Skeletal muscle satellite cell (primary cell): Measurements from ENCODE around the gene INVS. TPM values are rescaled to one million over a fixed set of nuclear protein-coding genes. Genes with fewer than 3 reads are reported as not detected.
"Not testable (repeated sequence)": the region's sequence is repeated elsewhere in the genome, so short reads cannot be mapped to it uniquely, and the experiment has no call there.

Source experiments
- H3K27me3 ChIP-seq: 2 replicates; pipeline ENCODE4 v1.7.0; 2013; ENCODE audit warnings: low read length; ENCODE audit not compliant: control insufficient read depth, insufficient read depth
- H3K36me3 ChIP-seq: 2 replicates; pipeline ENCODE4 v1.7.0; 2013; ENCODE audit warnings: mild to moderate bottlenecking, control low read depth, low read length; ENCODE audit not compliant: insufficient read depth
- H3K4me1 ChIP-seq: 2 replicates; pipeline ENCODE4 v1.7.0; 2013; ENCODE audit warnings: low read length; ENCODE audit not compliant: control insufficient read depth, insufficient read depth
- H3K4me2 ChIP-seq: 2 replicates; pipeline ENCODE4 v1.7.0; 2013; ENCODE audit warnings: mild to moderate bottlenecking, low read length
- H3K4me3 ChIP-seq: 2 replicates; pipeline ENCODE4 v1.7.0; 2013; ENCODE audit warnings: low read length
- H3K9ac ChIP-seq: 2 replicates; pipeline ENCODE4 v1.7.0; 2013; ENCODE audit warnings: mild to moderate bottlenecking, low read depth, low read length, moderate library complexity
- H3K9me3 ChIP-seq: replicated peaks from 2 replicates; pipeline ENCODE4 v1.7.0; 2013; ENCODE audit warnings: mild to moderate bottlenecking, control low read depth, low read length
- total RNA-seq: library from RNA; depleted of rRNA; stranded (reverse); fragments of >200 nt; gene quantifications from 2 replicates; pipeline ENCODE4 v1.2.3, GENCODE V29; 2012; rRNA removed

The INVS gene
- 14.4 and 21.3 TPM in 2 replicates for total RNA-seq

- Histone ChIP-seq H3K27me3 (no peaks in the 10 kb centered on the region), H3K9me3 (no peaks in the 10 kb centered on the region), H3K4me2 (peak within 1 kb of the TSS; percentile 92), H3K9ac (peak within 1 kb of the TSS; percentile 84), H3K4me3 (peak within 1 kb of the TSS; percentile 93), H3K36me3 (peaks cover 3% of the 10 kb centered on the region), H3K4me1 (peaks cover 11% of the 10 kb centered on the region)
Measured at GRCh38 chr9:100098887-100099721, at the start of gene INVS, which contains the start of gene ERP44. Gene INVS (plus strand): TSS chr9:100099243. CDS start chr9:100104522, 5,279 bp downstream. Gene ERP44 (minus strand): TSS chr9:100099000. CDS start chr9:100098840, 160 bp downstream.

GRCh38 chr9:100049551-100049950 lies 49.5 kb upstream of the INVS start:
- Histone ChIP-seq H3K9me3 (no peaks in the 10 kb centered on the region), H3K9ac (no peak overlapping the region), H3K4me2 (no peak overlapping the region), H3K4me3 (no peak overlapping the region), H3K36me3 (no peaks in the 10 kb centered on the region), H3K4me1 (no peaks in the 10 kb centered on the region), H3K27me3 (no peaks in the 10 kb centered on the region)

GRCh38 chr9:100052375-100052774 lies 46.7 kb upstream of the INVS start:
- Histone ChIP-seq H3K36me3 (peaks cover 4% of the 10 kb centered on the region), H3K4me3 (no peak overlapping the region)

GRCh38 chr9:100056561-100056960 lies 42.5 kb upstream of the INVS start:
- Histone ChIP-seq H3K36me3 (peaks cover 9% of the 10 kb centered on the region), H3K4me2 (no peak overlapping the region), H3K4me3 (no peak overlapping the region), H3K4me1 (no peaks in the 10 kb centered on the region), H3K9me3 (no peaks in the 10 kb centered on the region), H3K9ac (no peak overlapping the region), H3K27me3 (no peaks in the 10 kb centered on the region)

More at GRCh38 chr9:100052375-100052774, 46.7 kb upstream of the INVS start:
- Histone ChIP-seq H3K4me2 (no peak overlapping the region), H3K9me3 (no peaks in the 10 kb centered on the region), H3K4me1 (no peaks in the 10 kb centered on the region), H3K9ac (no peak overlapping the region), H3K27me3 (no peaks in the 10 kb centered on the region)

GRCh38 chr9:100057624-100058023 lies 41.4 kb upstream of the INVS start:
- H3K27me3 ChIP-seq, result no peaks in the 10 kb centered on the region
- H3K4me3 ChIP-seq, result no peak overlapping the region
- H3K4me1 ChIP-seq, result no peaks in the 10 kb centered on the region
- H3K9me3 ChIP-seq, result no peaks in the 10 kb centered on the region
- H3K9ac ChIP-seq, result no peak overlapping the region
- H3K36me3 ChIP-seq, result peaks cover 9% of the 10 kb centered on the region
- H3K4me2 ChIP-seq, result no peak overlapping the region

- H3K27me3 ChIP-seq, result no peaks in the 10 kb centered on the region
- no peaks in the 10 kb centered on the region for H3K9me3 ChIP-seq
- H3K4me3 ChIP-seq, result no peak overlapping the region
- H3K36me3 ChIP-seq, result peaks cover 9% of the 10 kb centered on the region
- no peak overlapping the region for H3K4me2 ChIP-seq
- H3K9ac ChIP-seq, result no peak overlapping the region
- no peaks in the 10 kb centered on the region for H3K4me1 ChIP-seq
Measured at GRCh38 chr9:100058699-100059579, 40.1 kb upstream of the INVS start.

- not testable (repeated sequence) for H3K9ac ChIP-seq, H3K36me3 ChIP-seq, H3K9me3 ChIP-seq, H3K27me3 ChIP-seq, H3K4me2 ChIP-seq, H3K4me3 ChIP-seq
- H3K4me1 ChIP-seq, result peaks cover 11% of the 10 kb centered on the region
Measured at GRCh38 chr9:100062683-100063082, 36.4 kb upstream of the INVS start.

GRCh38 chr9:100063185-100063584 lies 35.9 kb upstream of the INVS start:
- Histone ChIP-seq H3K9ac (no peak overlapping the region), H3K4me3 (no peak overlapping the region), H3K27me3 (no peaks in the 10 kb centered on the region), H3K4me1 (peaks cover 11% of the 10 kb centered on the region), H3K9me3 (no peaks in the 10 kb centered on the region), H3K4me2 (no peak overlapping the region), H3K36me3 (peaks cover 4% of the 10 kb centered on the region)

- no peak overlapping the region for H3K4me3 ChIP-seq
Measured at GRCh38 chr9:100064872-100065581, 34.0 kb upstream of the INVS start.

GRCh38 chr9:100066539-100066938 lies 32.5 kb upstream of the INVS start:
- Histone ChIP-seq H3K9me3 (no peaks in the 10 kb centered on the region), H3K4me1 (peaks cover 14% of the 10 kb centered on the region), H3K9ac (no peak overlapping the region), H3K4me2 (no peak overlapping the region), H3K36me3 (no peaks in the 10 kb centered on the region), H3K27me3 (no peaks in the 10 kb centered on the region), H3K4me3 (no peak overlapping the region)

More at GRCh38 chr9:100064872-100065581, 34.0 kb upstream of the INVS start:
- Histone ChIP-seq H3K4me2 (no peak overlapping the region), H3K9me3 (no peaks in the 10 kb centered on the region), H3K36me3 (no peaks in the 10 kb centered on the region), H3K9ac (no peak overlapping the region), H3K27me3 (no peaks in the 10 kb centered on the region), H3K4me1 (peaks cover 11% of the 10 kb centered on the region)

GRCh38 chr9:100067990-100068389 lies 31.1 kb upstream of the INVS start:
- not testable (repeated sequence) for H3K4me2 ChIP-seq, H3K9ac ChIP-seq, H3K9me3 ChIP-seq, H3K4me3 ChIP-seq, H3K36me3 ChIP-seq, H3K27me3 ChIP-seq
- H3K4me1 ChIP-seq, result peaks cover 14% of the 10 kb centered on the region
